ENCODE results near the gene KDM2A. TPM values are rescaled to one million over a fixed set of nuclear protein-coding genes. Genes with fewer than 3 reads are reported as not detected.

The KDM2A gene
- total and polyA plus RNA-seq, 4 donors: 30.6 to 102 (median 63.2) TPM

- Histone ChIP-seq H3K4me1 (ENCODE audit: control insufficient read depth in 5 of 5, insufficient read depth in 5 of 5, low read length in 5 of 5) (peaks cover 0 to 24% (median 9%) of the 10 kb centered on the region in 5 donors), H3K27me3 (ENCODE audit: control insufficient read depth in 3 of 3, insufficient read depth in 3 of 3, low read length in 2 of 3) (no peaks in the 10 kb centered on the region), H3K27ac (ENCODE audit: low read depth in 1 of 2, low read length in 1 of 2) (peak overlapping the region in 1 of 2 donors; percentile 69), H3K36me3 (ENCODE audit: control insufficient read depth in 4 of 4, insufficient read depth in 4 of 4, low read length in 4 of 4) (peaks cover 0 to 64% (median 38%) of the 10 kb centered on the region in 4 donors), H3K9ac (ENCODE audit: insufficient read depth in 1 of 2, low read length in 2 of 2) (no peak overlapping the region), H3K4me3 (no peak overlapping the region), H3K9me3 (ENCODE audit: control insufficient read depth in 4 of 4, insufficient read depth in 3 of 4, low read length in 3 of 4) (peaks cover 0 to 2% (median 0%) of the 10 kb centered on the region in 4 donors)
- no peak for TF ChIP-seq CTCF (IDR thresholded peaks at IDR 0.05; ENCODE audit: control extremely low read depth, extremely low read depth)
- WGBS, 2 donors: 48 to 76% methylated on average over 38 to 39 of the region's 39 CpGs
- no peak for ATAC-seq (ENCODE audit: insufficient read depth, low FRiP score)
- no peak for DNase-seq
Measured at GRCh38 chr11:67285541-67286498, 166.8 kb downstream of the KDM2A start.

- H3K9me3 ChIP-seq (ENCODE audit: control insufficient read depth in 4 of 4, insufficient read depth in 3 of 4, low read length in 3 of 4): peaks cover 0 to 2% (median 0%) of the 10 kb centered on the region in 4 donors
- H3K36me3 ChIP-seq (ENCODE audit: control insufficient read depth in 4 of 4, insufficient read depth in 4 of 4, low read length in 4 of 4): peaks cover 0 to 61% (median 38%) of the 10 kb centered on the region in 4 donors
- WGBS, 2 donors: 55 to 63% methylated on average over 8 of the region's 8 CpGs
- H3K9ac ChIP-seq (ENCODE audit: insufficient read depth in 1 of 2, low read length in 2 of 2): peak overlapping the region in 1 of 2 donors; percentile 83
- H3K27me3 ChIP-seq (ENCODE audit: control insufficient read depth in 3 of 3, insufficient read depth in 3 of 3, low read length in 2 of 3): no peaks in the 10 kb centered on the region
- no peak overlapping the region for H3K4me3 ChIP-seq
- H3K4me1 ChIP-seq (ENCODE audit: control insufficient read depth in 5 of 5, insufficient read depth in 5 of 5, low read length in 5 of 5): peaks cover 0 to 22% (median 9%) of the 10 kb centered on the region in 5 donors
- no peak for ATAC-seq (ENCODE audit: insufficient read depth, low FRiP score)
- DNase-seq: no peak
- peak overlapping the region in 1 of 2 donors; percentile 96 for H3K27ac ChIP-seq (ENCODE audit: low read depth in 1 of 2, low read length in 1 of 2)
- no peak for TF ChIP-seq CTCF (IDR thresholded peaks at IDR 0.05; ENCODE audit: control extremely low read depth, extremely low read depth)
Measured at GRCh38 chr11:67286621-67287333, 167.7 kb downstream of the KDM2A start.

GRCh38 chr11:67287355-67288197 lies 168.5 kb downstream of the KDM2A start:
- WGBS, 2 donors: 35 to 56% methylated on average over 14 of the region's 14 CpGs
- H3K36me3 ChIP-seq (ENCODE audit: control insufficient read depth in 4 of 4, insufficient read depth in 4 of 4, low read length in 4 of 4): peaks cover 0 to 59% (median 38%) of the 10 kb centered on the region in 4 donors

More at GRCh38 chr11:67287355-67288197, 168.5 kb downstream of the KDM2A start:
- peak overlapping the region; percentile 92 to 96 for H3K27ac ChIP-seq (ENCODE audit: low read depth in 1 of 2, low read length in 1 of 2)
- no peak overlapping the region for H3K4me3 ChIP-seq
- peaks cover 0 to 22% (median 9%) of the 10 kb centered on the region in 5 donors for H3K4me1 ChIP-seq (ENCODE audit: control insufficient read depth in 5 of 5, insufficient read depth in 5 of 5, low read length in 5 of 5)
- TF ChIP-seq CTCF (IDR thresholded peaks at IDR 0.05; ENCODE audit: control extremely low read depth, extremely low read depth): no peak
- H3K9ac ChIP-seq (ENCODE audit: insufficient read depth in 1 of 2, low read length in 2 of 2): peak overlapping the region; percentile 63 to 83
- no peaks in the 10 kb centered on the region for H3K27me3 ChIP-seq (ENCODE audit: control insufficient read depth in 3 of 3, insufficient read depth in 3 of 3, low read length in 2 of 3)
- H3K9me3 ChIP-seq (ENCODE audit: control insufficient read depth in 4 of 4, insufficient read depth in 3 of 4, low read length in 3 of 4): peaks cover 0 to 2% (median 0%) of the 10 kb centered on the region in 4 donors
- DNase-seq (no peak), ATAC-seq (ENCODE audit: insufficient read depth, low FRiP score) (no peak)
